Measurements from ENCODE around the gene C11orf52.

DNA sequence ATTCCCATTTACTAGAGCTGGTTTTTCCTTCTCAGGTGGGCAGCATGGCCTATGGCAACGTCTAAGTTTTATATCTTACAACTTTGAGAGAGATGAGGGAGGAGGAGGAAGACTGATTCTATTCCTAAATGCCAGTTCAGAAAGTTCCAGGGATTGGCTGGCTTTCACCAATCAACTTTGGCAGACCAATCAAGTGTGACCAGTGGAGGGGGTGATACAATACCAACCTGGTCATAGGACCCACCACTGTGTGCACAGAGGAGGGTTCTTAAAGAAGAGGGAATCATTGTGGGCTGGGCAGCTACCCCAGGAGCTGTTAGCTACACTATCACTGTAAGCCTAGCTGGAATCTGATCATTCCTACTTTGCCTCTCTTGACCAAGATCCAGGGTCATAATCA, 26.5 kb downstream of the C11orf52 start:
- TF ChIP-seq, protein P1, sequence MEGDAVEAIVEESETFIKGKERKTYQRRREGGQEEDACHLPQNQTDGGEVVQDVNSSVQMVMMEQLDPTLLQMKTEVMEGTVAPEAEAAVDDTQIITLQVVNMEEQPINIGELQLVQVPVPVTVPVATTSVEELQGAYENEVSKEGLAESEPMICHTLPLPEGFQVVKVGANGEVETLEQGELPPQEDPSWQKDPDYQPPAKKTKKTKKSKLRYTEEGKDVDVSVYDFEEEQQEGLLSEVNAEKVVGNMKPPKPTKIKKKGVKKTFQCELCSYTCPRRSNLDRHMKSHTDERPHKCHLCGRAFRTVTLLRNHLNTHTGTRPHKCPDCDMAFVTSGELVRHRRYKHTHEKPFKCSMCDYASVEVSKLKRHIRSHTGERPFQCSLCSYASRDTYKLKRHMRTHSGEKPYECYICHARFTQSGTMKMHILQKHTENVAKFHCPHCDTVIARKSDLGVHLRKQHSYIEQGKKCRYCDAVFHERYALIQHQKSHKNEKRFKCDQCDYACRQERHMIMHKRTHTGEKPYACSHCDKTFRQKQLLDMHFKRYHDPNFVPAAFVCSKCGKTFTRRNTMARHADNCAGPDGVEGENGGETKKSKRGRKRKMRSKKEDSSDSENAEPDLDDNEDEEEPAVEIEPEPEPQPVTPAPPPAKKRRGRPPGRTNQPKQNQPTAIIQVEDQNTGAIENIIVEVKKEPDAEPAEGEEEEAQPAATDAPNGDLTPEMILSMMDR (IDR thresholded peaks at IDR 0.05), result no peak
- TF ChIP-seq POLR2A (IDR thresholded peaks at IDR 0.05), result no peak

Data from lower leg skin (tissue), 3 donors.